GM19324 (cell line): ENCODE measurements around the gene GLG1.

Experiments used
- ATAC-seq: cut with Tn5 transposase; IDR thresholded peaks from one replicate; pipeline ENCODE4 v1.9.1; 2021; ENCODE audit warnings: mild to moderate bottlenecking, moderate library complexity; ENCODE audit not compliant: unreplicated experiment, low FRiP score

Gene GLG1

GRCh38 chr16:74611721-74612120 lies 4.8 kb upstream of the GLG1 start:
- ATAC-seq = no peak

DNA sequence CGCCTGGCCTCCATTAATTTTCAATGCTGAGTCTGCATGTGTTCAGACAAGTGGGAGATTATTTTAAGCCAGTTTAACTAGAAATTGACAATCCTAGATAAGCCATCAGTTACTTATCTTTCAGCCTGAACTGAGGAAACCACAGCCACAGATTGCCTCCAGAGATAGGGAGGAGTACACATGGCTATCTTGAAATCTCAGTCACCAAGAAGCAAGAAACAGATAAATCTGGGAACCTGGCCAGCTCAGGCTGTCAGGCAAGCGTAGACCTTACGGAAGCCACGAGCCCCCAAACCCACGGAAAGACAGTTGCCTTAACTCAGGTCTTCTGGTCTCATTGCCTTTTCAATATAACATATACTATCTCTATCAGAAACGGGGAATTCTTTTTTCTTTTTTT lies 2.0 kb upstream of the GLG1 start:
- no peak for ATAC-seq

- ATAC-seq = no peak
Measured at GRCh38 chr16:74608381-74608780, 1.5 kb upstream of the GLG1 start.

- no peak for ATAC-seq
Measured at GRCh38 chr16:74607962-74608356, 1.0 kb upstream of the GLG1 start.

- no peak for ATAC-seq
Measured at GRCh38 chr16:74607310-74607961, 522 bp upstream of the GLG1 start.

DNA sequence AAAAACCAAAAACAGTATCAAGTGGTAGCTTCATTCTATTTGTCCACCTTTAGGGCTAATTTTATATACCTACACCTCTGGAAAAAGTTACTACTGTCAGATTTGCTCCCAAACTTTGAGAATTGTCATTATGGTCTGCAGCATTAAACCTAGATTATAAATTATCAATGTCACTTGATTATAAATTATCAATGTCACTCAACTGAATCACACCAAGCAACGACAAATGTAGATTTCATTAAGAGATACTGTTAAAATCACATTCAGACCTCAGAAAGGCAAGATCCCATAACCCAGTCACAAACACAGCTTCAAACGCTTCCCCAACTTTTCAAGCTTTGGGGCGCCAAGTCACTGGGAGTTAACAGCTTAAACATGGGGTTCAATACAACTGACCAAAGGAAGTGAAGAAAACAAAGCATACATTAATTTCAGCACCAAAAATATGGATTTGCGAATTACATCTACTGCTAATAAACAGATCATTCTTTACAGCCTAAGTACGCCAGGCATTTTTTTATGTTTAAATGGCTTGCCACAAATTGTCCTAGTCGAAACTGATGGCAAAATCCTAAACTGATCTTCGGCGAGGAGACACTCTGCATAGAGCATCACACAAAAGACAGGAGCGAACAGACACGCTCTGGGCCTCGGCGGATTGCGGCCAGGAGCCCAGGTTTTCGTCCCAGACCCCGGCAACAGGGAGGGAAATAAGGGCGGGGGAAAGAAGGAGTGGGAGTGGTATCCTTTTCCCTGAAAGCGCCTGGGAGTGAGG lies 981 bp downstream of the GLG1 start:
- ATAC-seq = no peak

- no peak for ATAC-seq
Measured at GRCh38 chr16:74605332-74605731, 1.6 kb downstream of the GLG1 start.

DNA sequence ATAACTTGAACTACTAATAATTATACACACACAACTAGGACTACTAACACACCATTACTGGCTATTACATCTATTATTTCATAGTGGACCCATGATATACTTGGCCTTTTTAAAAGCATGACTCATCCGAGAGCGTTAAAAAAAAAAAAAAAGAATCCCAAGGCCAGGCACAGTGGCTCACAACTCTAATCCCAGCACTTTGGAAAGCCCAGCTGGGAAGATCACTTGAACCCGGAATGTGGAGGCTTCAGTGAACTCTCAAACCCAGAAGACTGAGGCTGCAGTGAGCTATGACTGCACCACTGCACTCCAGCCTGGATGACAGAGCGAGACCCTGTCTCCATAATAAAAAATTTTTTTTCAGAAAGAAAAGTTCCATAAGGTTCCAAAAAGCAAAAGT lies 3.1 kb downstream of the GLG1 start:
- ATAC-seq = no peak

DNA sequence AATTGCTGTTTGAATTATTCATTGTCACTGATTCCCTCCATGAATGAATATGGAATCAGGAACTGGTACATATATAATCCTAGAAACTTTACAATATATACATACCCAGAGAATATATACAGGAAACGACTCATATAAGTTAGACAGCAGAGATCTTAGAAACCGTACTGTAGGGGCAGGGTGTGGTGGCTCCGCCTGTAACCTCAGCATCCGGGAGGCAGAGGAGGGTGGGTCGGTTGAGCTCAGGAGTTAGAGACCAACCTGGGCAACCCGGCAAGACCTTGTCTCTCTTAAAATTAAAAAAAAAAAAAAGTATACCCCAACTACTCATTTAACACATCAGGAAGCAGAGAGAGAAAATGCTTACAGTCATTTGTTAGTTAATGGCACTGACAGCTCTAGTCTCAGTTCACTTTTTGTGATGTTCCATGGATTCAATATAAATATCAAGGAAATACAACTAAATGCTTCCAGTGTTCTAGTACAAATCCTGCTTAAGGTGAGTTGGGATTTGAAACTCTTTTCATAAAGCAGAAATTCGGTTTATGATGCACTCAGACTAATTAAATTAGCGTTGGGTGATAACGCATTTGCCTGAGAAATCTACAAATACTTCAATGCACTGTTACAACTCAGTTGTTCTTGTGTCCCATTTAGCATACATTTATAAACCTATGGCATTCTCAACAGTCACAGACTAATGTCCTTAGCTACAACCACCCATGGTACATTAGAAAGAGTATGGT lies 5.6 kb downstream of the GLG1 start:
- no peak for ATAC-seq

DNA sequence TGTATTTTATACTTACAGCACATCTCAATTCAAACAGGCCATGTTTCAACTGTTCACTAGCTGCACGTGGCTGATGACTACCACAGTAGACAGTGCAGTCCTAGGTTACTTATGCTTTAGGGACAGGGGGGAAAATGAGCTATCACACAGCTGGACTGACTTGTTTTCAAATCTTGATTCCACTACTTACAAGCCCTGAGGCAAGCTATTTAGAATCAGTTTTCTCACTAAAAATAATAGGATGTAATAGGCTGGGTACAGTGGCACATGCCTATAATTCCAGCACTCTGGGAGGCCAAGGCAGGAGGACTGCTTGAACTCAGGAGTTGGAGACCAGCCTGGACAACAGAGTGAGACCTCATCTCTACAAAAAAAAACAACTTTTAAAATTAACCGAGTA lies 10.3 kb downstream of the GLG1 start:
- no peak for ATAC-seq

DNA sequence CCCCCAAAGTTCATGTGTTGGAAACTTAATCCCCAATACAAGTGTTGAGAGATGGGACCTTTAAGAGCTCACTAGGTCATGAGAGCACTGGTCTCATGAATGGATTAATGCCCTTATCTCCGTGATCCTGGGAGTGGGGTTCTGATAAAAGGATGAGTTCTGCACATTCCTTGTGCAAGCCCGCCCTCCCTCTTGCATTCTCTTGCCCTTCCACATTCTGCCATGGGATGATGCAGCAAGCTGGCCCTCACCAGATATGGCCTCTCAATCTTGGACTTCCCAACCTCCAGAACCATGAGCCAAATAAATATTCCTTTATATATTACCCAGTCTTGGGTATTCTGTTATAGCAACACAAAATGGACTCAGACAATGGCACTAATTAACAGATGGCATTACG lies 14.1 kb downstream of the GLG1 start:
- no peak for ATAC-seq

- ATAC-seq = no peak
Measured at GRCh38 chr16:74591876-74592650, 14.9 kb downstream of the GLG1 start.

GRCh38 chr16:74586948-74587347 lies 20.0 kb downstream of the GLG1 start:
- ATAC-seq = no peak

DNA sequence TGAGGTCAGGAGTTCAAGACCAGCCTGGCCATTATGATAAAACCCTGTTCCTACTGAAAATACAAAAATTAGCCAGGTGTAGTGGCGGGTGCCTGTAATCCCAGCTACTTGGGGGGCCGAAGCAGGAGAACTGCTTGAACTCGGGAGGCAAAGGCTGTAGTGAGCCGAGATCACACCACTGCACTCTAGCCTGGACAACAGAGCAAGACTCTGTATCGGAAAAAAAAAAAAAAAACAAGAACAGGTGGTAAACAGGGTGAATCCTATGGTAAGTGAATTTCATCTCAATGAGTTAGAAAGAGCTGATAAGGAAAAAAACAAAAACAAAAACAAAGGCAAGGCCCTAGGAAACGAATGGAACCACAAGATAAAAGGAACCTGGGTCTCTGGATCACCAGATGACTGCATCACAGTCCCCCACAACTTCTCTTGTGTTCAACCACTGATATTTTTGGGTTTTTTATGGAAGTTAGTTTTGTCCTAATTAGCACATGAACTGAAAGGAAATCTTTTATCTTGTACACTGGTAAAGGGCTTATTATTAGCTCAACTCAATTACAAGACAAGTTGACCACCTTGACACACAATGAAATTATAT lies 21.0 kb downstream of the GLG1 start:
- no peak for ATAC-seq

DNA sequence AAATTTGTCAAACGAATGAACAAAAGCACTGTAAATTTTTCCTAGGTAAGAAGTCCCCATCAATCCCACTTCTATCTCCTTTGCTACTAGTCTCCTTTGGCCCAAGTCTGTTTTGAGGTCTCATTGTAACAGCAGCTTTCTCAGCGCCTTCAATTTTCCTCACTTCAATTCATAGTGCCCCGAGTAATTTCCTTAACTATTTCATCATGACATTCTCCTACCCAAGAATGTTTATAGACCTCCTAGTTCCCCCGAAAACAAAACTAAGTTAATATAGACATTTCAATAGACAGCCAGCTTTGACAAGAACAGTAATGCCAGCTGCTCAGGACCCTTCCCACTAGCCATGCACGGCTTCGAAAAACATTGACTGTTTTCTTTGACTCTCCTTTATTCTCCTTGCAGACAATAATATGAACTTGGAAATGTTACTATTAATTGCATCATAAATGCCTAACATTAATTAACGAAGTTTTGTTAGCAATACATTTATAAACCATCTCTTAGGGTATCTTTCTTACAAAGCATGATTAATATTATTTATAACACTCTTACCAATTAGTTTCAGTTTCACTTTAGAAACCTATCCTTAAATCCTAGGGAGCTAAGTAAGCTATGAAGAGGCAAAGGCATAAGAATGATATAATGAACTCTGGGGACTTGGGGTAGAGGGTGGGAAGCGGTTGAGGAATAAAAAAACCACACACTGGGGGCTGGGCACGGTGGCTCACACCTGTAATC lies 22.8 kb downstream of the GLG1 start:
- no peak for ATAC-seq

GRCh38 chr16:74582970-74583369 lies 23.9 kb downstream of the GLG1 start:
- ATAC-seq = no peak

GRCh38 chr16:74580833-74581232 lies 26.1 kb downstream of the GLG1 start:
- ATAC-seq = no peak

GRCh38 chr16:74578838-74579237 lies 28.1 kb downstream of the GLG1 start:
- ATAC-seq = no peak

DNA sequence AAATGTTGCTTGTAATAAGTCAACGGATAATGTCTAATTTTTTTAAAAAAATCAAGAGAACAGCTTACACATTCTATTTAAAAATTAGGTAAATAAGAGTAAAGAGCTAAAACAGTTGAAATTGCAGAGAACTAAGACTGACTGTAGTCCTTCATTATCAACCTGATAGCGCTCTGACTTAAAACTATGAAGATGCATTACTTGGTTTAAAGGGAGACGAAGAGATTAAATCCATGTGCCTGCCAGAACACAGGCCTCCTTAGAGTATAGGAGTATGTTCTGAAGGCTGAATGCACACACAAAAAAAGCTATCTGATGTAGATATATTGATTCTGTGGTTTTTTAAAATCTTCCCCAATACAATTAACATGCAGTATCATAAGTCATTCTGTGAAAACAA lies 28.5 kb downstream of the GLG1 start:
- ATAC-seq = no peak

DNA sequence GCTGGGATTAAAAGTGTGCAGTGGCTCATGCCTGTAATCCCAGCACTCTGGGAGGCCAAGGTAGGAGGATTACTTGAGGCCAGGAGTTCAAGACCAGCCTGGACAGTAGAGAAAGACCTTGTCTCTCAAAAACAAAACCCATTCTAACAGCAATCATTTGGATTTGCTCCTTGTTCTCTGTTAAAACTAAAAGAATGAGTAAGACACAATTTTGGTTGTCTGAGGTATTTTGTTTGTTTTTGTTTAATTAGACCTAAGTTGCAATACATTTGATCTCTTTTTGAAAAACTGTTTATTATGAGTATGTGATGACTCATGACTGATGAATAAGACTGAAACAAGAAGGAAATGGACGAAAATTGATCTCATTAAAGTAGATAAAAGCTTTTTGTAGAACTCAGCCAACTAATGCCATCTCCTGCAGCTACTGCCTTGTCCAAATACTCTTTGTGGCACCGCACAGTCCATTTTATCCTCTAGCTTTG lies 29.0 kb downstream of the GLG1 start:
- no peak for ATAC-seq
